CD4-positive, alpha-beta memory T cell (primary cell): ENCODE measurements around the gene CAB39. TPM values are rescaled to one million over a fixed set of nuclear protein-coding genes. Genes with fewer than 3 reads are reported as not detected.

Source experiments
- polyA plus RNA-seq, 2 donors: library from polyadenylated mRNA; unstranded; fragments of 300-500 nt; fragmentation: Illumina TruSeq; gene quantifications; one replicate each; pipeline ENCODE4 v1.2.3, GENCODE V29; 2021
- total RNA-seq, 2 experiments: library from RNA; stranded (reverse); gene quantifications; one replicate each; pipeline ENCODE4 v1.2.3, GENCODE V29; 2021

CAB39 gene
- total and polyA plus RNA-seq, 4 experiments from 2014 or later = 80.8 to 115 (median 100) TPM

Other genes with a start within 250 kb of the CAB39 start
- 10 to 100 TPM; 24.1 to 24.3 TPM for gene ITM2C, start 152.1 kb downstream of the CAB39 start, total RNA-seq
- 10 to 100 TPM; 32.5 to 40.8 TPM for gene ITM2C, start 152.1 kb downstream of the CAB39 start, polyA plus RNA-seq
- 1 to 10 TPM; 8.1 to 8.3 TPM for gene GPR55, start 212.4 kb downstream of the CAB39 start, total RNA-seq
- gene GPR55, start 212.4 kb downstream of the CAB39 start, polyA plus RNA-seq = 1 to 10 TPM in 1 of 2 donors, not detected in 1; 2.4 TPM